ENCODE results near the gene LARP7.
"Not testable (repeated sequence)": the region's sequence is repeated elsewhere in the genome, so short reads cannot be mapped to it uniquely, and the experiment has no call there.

LARP7 gene

GRCh38 chr4:112650332-112650731, 13.4 kb downstream of the LARP7 start:
- no peak for DNase-seq (ENCODE audit: low spot score)

GRCh38 chr4:112651641-112652040, 14.7 kb downstream of the LARP7 start:
- DNase-seq (ENCODE audit: low spot score): no peak

DNA sequence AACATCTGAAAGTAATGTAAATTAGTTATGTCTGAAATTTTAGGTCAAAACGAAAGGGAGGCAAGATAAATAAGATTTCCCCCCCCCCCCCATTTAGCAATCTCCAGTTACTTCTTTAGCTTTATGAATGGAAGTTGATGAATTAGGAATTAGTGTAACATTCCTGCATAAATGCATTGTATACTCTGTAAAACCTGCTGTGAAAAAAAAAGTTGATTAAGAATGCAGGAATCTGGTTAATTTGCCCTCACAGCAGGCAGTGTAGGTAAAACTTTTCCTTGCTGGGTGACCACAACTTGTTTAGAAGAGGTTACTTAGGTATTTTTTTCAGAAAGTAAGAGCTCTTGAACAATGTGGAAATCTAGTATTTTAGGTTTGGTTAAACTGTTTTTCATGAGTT, 15.3 kb downstream of the LARP7 start:
- DNase-seq (ENCODE audit: low spot score): no peak

- no peak for DNase-seq (ENCODE audit: low spot score)
Observed at GRCh38 chr4:112655270-112655669, 18.3 kb downstream of the LARP7 start.

DNA sequence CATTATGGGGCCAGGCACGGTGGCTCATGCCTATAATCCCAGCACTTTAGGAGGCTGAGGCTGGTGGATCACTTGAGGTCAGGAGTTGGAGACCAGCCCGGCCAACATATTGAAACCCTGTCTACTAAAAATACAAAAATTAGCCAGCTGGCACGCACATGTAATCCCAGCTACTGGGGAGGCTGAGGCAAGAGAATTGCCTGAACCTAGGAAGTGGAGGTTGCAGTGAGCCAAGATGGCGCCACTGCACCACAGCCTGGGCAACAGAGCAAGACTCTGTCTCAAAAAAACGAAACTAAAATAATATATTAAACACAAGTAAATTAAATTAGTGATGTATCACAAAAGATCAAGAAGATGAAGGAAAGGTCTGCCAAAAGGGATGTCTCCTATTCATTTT, 19.2 kb downstream of the LARP7 start:
- DNase-seq (ENCODE audit: low spot score): not testable (repeated sequence)

- peak; percentile 21 for DNase-seq (ENCODE audit: low spot score)
Observed at GRCh38 chr4:112664611-112665010, 27.7 kb downstream of the LARP7 start.

GRCh38 chr4:112668131-112668530, 31.2 kb downstream of the LARP7 start:
- no peak for DNase-seq (ENCODE audit: low spot score)

- DNase-seq (ENCODE audit: low spot score): no peak
Observed at GRCh38 chr4:112673076-112673475, 36.1 kb downstream of the LARP7 start.

DNA sequence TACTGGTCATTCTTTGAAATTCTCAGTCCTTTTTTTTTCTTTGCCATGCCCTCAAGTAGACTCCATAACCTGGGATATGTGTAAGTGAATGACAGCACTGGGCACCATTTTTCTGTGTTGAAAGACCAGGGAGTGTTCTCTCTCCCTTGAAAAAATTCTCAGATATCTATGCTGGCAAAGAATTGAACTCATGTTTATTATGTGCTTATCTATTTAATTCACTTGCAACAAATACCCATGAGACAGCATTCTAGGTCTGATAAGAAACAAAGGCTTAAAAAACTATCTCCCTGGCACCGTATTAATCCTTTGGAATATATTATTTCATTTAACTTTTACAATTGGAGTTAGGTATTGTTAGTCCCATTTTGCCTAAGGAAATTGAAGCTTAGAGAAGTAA, 36.7 kb downstream of the LARP7 start:
- no peak for DNase-seq (ENCODE audit: low spot score)

- DNase-seq (ENCODE audit: low spot score): no peak
Observed at GRCh38 chr4:112674376-112674775, 37.4 kb downstream of the LARP7 start.

- DNase-seq (ENCODE audit: low spot score): no peak
Observed at GRCh38 chr4:112677519-112678091, 40.7 kb downstream of the LARP7 start.

GRCh38 chr4:112680996-112681395, 44.1 kb downstream of the LARP7 start:
- no peak for DNase-seq (ENCODE audit: low spot score)

DNA sequence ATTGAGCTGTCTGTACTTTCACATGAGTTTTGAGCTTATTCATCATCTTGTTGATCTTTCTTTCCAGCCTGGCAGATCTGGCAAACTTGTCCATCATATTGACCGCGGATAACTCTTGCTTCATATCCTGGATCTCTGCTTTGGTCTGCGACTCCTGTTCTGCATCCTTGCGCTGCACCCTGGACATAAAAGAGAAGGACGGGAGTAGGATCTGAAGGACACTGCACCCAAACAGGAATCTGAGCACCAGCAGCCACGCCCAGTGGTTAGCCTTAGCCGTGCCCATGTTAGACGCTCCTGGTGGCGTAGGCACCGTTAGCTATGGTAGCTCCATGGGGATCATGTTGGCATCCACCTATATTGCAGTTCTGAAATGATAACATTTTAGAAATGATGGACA, 56.6 kb downstream of the LARP7 start:
- no peak for DNase-seq (ENCODE audit: low spot score)

GRCh38 chr4:112700679-112701078, 63.7 kb downstream of the LARP7 start:
- DNase-seq (ENCODE audit: low spot score): no peak

DNA sequence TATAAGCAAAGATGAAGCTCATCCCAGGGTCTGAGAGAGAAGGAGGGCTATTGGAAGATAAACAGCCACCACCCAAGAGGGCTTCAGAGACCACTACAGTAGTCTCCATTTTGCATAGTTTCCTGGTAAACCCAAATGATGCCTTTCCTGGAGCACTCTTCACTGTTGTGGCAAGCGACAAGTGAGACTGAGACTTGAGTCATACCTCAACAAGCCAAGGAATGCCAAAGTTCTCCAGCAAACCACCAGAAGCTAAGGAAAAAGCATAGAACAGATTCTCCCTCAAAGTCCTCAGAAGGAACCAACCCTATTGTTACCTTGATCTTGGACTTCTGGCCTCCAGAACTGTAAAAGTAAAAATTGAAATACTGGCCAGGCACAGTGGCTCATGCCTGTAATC, 65.9 kb downstream of the LARP7 start:
- DNase-seq (ENCODE audit: low spot score): no peak

- no peak for DNase-seq (ENCODE audit: low spot score)
Observed at GRCh38 chr4:112704322-112704721, 67.4 kb downstream of the LARP7 start.

DNA sequence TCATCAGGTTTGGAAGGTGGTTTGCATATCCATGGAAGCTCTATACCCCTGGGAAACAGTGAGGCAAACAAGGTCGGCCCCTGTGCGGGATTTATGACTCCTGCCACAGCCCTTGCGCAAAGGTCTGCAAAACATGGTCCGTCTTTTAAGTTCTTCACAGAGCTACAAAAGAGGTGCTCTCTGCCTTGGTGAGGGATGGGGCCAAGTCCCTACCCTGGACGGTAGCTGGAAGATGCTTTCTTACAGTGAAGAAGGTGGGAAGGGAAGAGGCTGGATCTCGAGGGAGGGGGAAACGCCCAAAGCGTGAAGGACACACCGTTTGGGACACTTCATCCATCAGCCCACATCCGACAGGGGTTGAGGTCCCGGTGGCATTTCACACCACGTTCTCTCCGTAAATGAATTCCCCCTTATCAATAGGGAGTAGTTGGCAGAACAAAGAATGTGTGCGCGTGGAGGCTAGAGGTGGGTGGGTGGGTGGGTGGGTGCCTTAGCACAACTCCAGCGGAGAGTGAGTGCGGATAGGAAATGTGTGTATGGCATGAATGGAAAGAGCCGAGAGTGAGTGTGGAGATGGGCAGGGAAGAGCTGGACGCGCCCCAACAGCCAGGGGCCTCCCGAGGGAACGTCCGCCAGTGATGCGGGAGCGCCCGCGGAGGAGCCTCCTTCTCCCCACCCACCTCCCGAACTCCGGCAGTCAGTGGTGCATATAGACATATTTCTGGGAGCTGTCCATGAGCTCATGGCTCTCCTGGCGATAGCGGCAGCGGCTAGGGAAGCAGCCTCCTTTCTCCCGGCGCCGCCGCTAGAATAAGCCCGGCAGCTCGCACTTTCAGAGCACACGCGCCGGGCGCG, 68.3 kb downstream of the LARP7 start:
- no peak for DNase-seq (ENCODE audit: low spot score)

GRCh38 chr4:112705891-112706839, 69.2 kb downstream of the LARP7 start:
- not testable (repeated sequence) for DNase-seq (ENCODE audit: low spot score)

- no peak for DNase-seq (ENCODE audit: low spot score)
Observed at GRCh38 chr4:112706840-112707207, 69.9 kb downstream of the LARP7 start.
